Mesodermal cell (in vitro differentiated cells): Measurements from ENCODE around the gene GAB2.

Source experiments
- H3K27ac ChIP-seq: 2 replicates; pipeline ENCODE4 v1.7.0; 2013; ENCODE audit warnings: mild to moderate bottlenecking, low read depth, low read length, moderate library complexity; ENCODE audit not compliant: severe bottlenecking
- H3K36me3 ChIP-seq: 2 replicates; pipeline ENCODE4 v1.7.1; 2013; ENCODE audit warnings: mild to moderate bottlenecking, low read length, moderate library complexity; ENCODE audit not compliant: control insufficient read depth, insufficient read depth
- H3K4me1 ChIP-seq: one replicate; pipeline ENCODE4 v1.7.1; 2013; ENCODE audit warnings: mild to moderate bottlenecking, low read length; ENCODE audit not compliant: insufficient read depth, control insufficient read depth, poor library complexity, severe bottlenecking
- H3K4me3 ChIP-seq: 2 replicates; pipeline ENCODE4 v1.7.0; 2013; ENCODE audit warnings: low read length, control low read depth, mild to moderate bottlenecking; ENCODE audit not compliant: insufficient read depth, poor library complexity, severe bottlenecking; ENCODE audit errors: extremely low read depth
- H3K9me3 ChIP-seq: 2 replicates; pipeline ENCODE4 v1.7.1; 2013; ENCODE audit warnings: mild to moderate bottlenecking, low read length, moderate library complexity; ENCODE audit not compliant: control insufficient read depth
- WGBS, 2 experiments: methylation state at CpG; one replicate each; pipeline ENCODE4 v1.1.5; 2013; ENCODE audit warnings: missing lambda C conversion rate in 2 of 2; ENCODE audit not compliant: insufficient coverage in 2 of 2; 5-methylcytosine and 5-hydroxymethylcytosine counted together

The GAB2 gene

GRCh38 chr11:78400116-78400515 lies 17.5 kb downstream of the GAB2 start:
- Histone ChIP-seq H3K4me1 (peaks cover 3% of the 10 kb centered on the region), H3K36me3 (peaks cover 8% of the 10 kb centered on the region), H3K27ac (no peak overlapping the region), H3K4me3 (no peak overlapping the region), H3K9me3 (no peaks in the 10 kb centered on the region)
- 100% methylated on average over 1 of the region's 1 CpG; no CpG with 5 or more reads in 1 of the 2 experiments for WGBS, 2 experiments

- H3K9me3 ChIP-seq = no peaks in the 10 kb centered on the region
- peaks cover 3% of the 10 kb centered on the region for H3K4me1 ChIP-seq
- no peak overlapping the region for H3K4me3 ChIP-seq
- H3K36me3 ChIP-seq = peaks cover 8% of the 10 kb centered on the region
- H3K27ac ChIP-seq = no peak overlapping the region
- 20 to 28% methylated on average over 3 to 4 of the region's 4 CpGs for WGBS, 2 experiments
Observed at GRCh38 chr11:78399136-78399535, 18.5 kb downstream of the GAB2 start.

GRCh38 chr11:78398715-78399114 lies 18.9 kb downstream of the GAB2 start:
- WGBS, 2 experiments = no CpG with 5 or more reads among the region's 1 CpG

GRCh38 chr11:78397398-78397797 lies 20.2 kb downstream of the GAB2 start:
- Histone ChIP-seq H3K36me3 (peaks cover 4% of the 10 kb centered on the region), H3K27ac (no peak overlapping the region), H3K4me3 (no peak overlapping the region), H3K9me3 (no peaks in the 10 kb centered on the region), H3K4me1 (peaks cover 10% of the 10 kb centered on the region)
- 90 to 100% methylated on average over 2 of the region's 3 CpGs for WGBS, 2 experiments

More at GRCh38 chr11:78398715-78399114, 18.9 kb downstream of the GAB2 start:
- H3K27ac ChIP-seq = no peak overlapping the region
- H3K36me3 ChIP-seq = peaks cover 8% of the 10 kb centered on the region
- H3K9me3 ChIP-seq = no peaks in the 10 kb centered on the region
- no peak overlapping the region for H3K4me3 ChIP-seq
- peaks cover 3% of the 10 kb centered on the region for H3K4me1 ChIP-seq

- peaks cover 3% of the 10 kb centered on the region for H3K36me3 ChIP-seq
- no CpG with 5 or more reads among the region's 1 CpG for WGBS, 2 experiments
- no peak overlapping the region for H3K27ac ChIP-seq
- peaks cover 10% of the 10 kb centered on the region for H3K4me1 ChIP-seq
- no peaks in the 10 kb centered on the region for H3K9me3 ChIP-seq
- no peak overlapping the region for H3K4me3 ChIP-seq
Observed at GRCh38 chr11:78395597-78395996, 22.0 kb downstream of the GAB2 start.

GRCh38 chr11:78392854-78393253 lies 24.8 kb downstream of the GAB2 start:
- H3K27ac ChIP-seq = no peak overlapping the region
- WGBS, 2 experiments = 77 to 100% methylated on average over 1 to 2 of the region's 2 CpGs
- peaks cover 12% of the 10 kb centered on the region for H3K36me3 ChIP-seq
- H3K9me3 ChIP-seq = no peaks in the 10 kb centered on the region
- no peak overlapping the region for H3K4me3 ChIP-seq
- H3K4me1 ChIP-seq = peaks cover 7% of the 10 kb centered on the region

- Histone ChIP-seq H3K4me1 (peaks cover 7% of the 10 kb centered on the region), H3K9me3 (no peaks in the 10 kb centered on the region), H3K27ac (no peak overlapping the region), H3K36me3 (peaks cover 14% of the 10 kb centered on the region), H3K4me3 (no peak overlapping the region)
- 100% methylated on average over 1 of the region's 1 CpG; no CpG with 5 or more reads in 1 of the 2 experiments for WGBS, 2 experiments
Observed at GRCh38 chr11:78391424-78391823, 26.2 kb downstream of the GAB2 start.

GRCh38 chr11:78390809-78391208 lies 26.8 kb downstream of the GAB2 start:
- peaks cover 20% of the 10 kb centered on the region for H3K36me3 ChIP-seq
- peaks cover 4% of the 10 kb centered on the region for H3K9me3 ChIP-seq
- WGBS, 2 experiments = 91 to 100% methylated on average over 2 to 4 of the region's 5 CpGs
- no peak overlapping the region for H3K27ac ChIP-seq
- no peak overlapping the region for H3K4me3 ChIP-seq
- H3K4me1 ChIP-seq = peaks cover 7% of the 10 kb centered on the region

- H3K4me3 ChIP-seq = no peak overlapping the region
- peaks cover 25% of the 10 kb centered on the region for H3K9me3 ChIP-seq
- 100% methylated on average over 1 of the region's 3 CpGs; no CpG with 5 or more reads in 1 of the 2 experiments for WGBS, 2 experiments
- peaks cover 44% of the 10 kb centered on the region for H3K36me3 ChIP-seq
- H3K27ac ChIP-seq = no peak overlapping the region
- H3K4me1 ChIP-seq = peaks cover 13% of the 10 kb centered on the region
Observed at GRCh38 chr11:78386215-78386941, 31.2 kb downstream of the GAB2 start.

- H3K9me3 ChIP-seq = peaks cover 25% of the 10 kb centered on the region
- H3K36me3 ChIP-seq = peaks cover 43% of the 10 kb centered on the region
- peaks cover 19% of the 10 kb centered on the region for H3K4me1 ChIP-seq
- H3K4me3 ChIP-seq = no peak overlapping the region
- no peak overlapping the region for H3K27ac ChIP-seq
- 100% methylated on average over 1 of the region's 1 CpG; no CpG with 5 or more reads in 1 of the 2 experiments for WGBS, 2 experiments
Observed at GRCh38 chr11:78385205-78385604, 32.4 kb downstream of the GAB2 start.

- H3K27ac ChIP-seq = no peak overlapping the region
- H3K36me3 ChIP-seq = peaks cover 40% of the 10 kb centered on the region
- WGBS, 2 experiments = 93 to 95% methylated on average over 4 of the region's 4 CpGs
- peaks cover 25% of the 10 kb centered on the region for H3K9me3 ChIP-seq
- H3K4me1 ChIP-seq = peaks cover 25% of the 10 kb centered on the region
- H3K4me3 ChIP-seq = no peak overlapping the region
Observed at GRCh38 chr11:78384231-78384630, 33.4 kb downstream of the GAB2 start.
